Dedifferentiated amniotic fluid mesenchymal stem cell (primary cell): ENCODE results near the gene LGALS7.

Experiments
- DNase-seq: peaks from one replicate; pipeline ENCODE4 v3.0.0-alpha.2; 2016; ENCODE audit errors: extremely low spot score

Gene LGALS7

GRCh38 chr19:38740932-38741331 is 32.4 kb downstream of the LGALS7 start:
- no peak for DNase-seq

DNA sequence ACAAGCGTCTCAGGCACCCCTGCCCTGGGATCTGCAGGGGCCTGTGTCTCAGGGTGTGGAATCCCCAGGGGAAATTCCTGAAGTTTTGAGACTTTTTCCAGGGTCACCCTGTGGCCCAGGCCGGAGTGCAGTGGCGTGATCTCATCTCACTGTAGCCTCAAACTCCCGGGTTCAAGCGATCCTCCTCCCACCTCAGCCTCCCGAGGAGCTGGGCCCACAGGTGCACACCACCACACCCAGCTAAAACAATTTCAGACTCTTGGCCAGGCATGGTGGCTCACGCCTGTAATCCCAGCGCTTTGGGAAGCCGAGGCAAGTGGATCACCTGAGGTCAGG is 33.1 kb downstream of the LGALS7 start:
- DNase-seq, result no peak

GRCh38 chr19:38739440-38740256 is 33.7 kb downstream of the LGALS7 start:
- no peak for DNase-seq

DNA sequence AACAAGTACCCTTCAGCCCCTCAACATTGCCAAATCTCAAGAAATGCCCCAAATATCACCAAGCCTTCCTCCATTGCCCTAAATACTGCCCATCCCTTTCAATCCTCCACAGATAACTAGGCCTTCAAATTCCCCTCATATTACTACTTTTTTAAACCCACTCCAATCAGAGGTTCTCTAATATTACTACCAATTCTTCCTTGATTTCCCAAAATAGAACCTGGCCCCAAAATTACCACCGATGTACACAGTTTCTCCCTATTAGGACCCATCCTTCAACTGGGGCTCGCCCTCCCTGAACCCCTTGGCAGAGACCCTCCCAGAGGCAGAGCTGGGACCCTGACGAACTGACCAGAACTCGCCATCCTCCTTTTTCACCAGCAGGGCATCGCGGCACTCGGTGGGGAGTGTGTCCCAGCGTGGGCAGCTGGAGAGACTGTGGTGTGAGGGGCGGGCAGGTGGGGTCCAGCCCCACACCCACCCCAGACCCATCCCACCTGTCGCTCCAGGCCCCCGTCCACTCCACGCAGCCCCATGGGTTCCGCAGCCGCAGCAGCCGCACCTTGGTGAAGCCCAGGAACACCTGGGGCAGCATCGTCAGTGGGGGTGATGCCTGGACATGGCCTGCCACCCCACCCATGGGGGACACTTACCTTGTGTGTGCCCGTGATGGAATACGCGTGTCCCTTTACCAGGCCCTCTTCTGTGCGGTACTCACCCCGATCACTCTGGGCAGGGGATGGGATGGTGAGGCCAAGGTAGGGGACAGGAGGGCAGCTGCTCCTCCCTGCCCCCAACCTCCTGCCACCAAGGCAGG is 35.2 kb downstream of the LGALS7 start:
- no peak for DNase-seq

- no peak for DNase-seq
Observed at GRCh38 chr19:38737281-38737865, 35.9 kb downstream of the LGALS7 start.

GRCh38 chr19:38736413-38737280 is 36.7 kb downstream of the LGALS7 start:
- DNase-seq, result no peak

DNA sequence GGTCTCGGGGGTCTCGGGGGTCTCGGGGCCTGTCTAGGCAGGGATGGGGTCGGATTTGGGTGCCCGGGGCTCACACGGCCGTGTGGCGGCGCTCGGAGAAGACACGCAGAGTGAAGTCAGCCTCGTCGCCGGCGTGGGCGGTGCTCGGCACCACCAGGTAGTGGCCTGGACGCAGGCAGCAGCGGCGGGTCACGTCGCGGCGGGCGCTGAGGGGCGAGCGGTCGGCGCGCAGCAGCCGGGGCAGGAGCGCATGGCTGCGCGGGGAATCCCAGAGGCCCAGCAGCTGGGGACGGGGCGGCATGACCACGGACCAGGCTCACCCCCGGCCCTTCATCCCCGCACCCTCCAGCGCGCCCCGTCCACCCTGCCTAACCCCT is 37.3 kb downstream of the LGALS7 start:
- no peak for DNase-seq

GRCh38 chr19:38735257-38735686 is 38.0 kb downstream of the LGALS7 start:
- no peak for DNase-seq

- no peak for DNase-seq
Observed at GRCh38 chr19:38734426-38735256, 38.7 kb downstream of the LGALS7 start.

DNA sequence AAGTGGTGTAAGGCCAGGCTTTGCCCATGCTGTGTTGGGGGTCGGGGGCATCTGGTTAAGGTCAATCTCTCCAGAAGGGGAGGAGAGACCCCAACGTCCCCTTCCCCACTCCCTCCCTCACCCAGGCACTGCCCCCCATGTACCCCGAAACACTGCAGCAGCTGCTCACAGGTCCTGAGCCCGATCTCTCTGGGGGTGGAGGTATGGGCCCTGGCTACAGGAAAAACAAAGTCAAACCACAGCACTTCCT is 39.2 kb downstream of the LGALS7 start:
- DNase-seq, result no peak

DNA sequence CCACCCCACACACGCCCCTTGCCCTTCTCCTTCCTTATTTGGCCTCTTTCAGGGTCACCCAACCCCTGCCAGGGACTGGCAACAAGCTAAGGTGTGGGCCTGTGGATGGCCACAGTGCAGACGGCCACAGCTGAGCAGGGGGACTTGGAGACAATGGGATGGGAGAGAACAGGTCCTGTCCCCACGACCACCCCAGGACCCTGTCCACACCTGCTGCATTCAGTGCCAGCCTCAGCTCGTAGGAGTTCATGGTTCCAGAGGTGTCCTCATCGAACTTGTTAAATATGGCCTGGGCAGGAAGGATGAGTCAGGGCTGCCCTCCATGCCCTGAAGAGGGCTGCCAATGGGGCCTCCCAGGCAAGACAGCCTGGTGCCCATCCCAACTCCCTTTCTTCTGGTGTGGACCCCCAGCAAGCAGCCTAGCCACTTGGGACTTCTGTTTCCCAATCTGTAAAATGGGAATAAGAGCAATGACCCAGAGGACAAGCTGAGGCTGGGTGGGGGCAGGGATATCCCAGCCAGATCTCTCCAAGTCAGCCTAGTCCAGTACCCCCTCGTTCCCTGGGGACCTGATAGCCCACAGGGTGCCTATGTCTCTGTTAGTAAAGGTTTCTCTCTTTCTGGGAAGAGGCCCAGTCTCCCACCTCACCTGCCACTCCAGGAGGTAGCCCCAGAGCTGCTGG is 39.7 kb downstream of the LGALS7 start:
- no peak for DNase-seq

GRCh38 chr19:38733241-38733492 is 40.1 kb downstream of the LGALS7 start:
- DNase-seq, result no peak

DNA sequence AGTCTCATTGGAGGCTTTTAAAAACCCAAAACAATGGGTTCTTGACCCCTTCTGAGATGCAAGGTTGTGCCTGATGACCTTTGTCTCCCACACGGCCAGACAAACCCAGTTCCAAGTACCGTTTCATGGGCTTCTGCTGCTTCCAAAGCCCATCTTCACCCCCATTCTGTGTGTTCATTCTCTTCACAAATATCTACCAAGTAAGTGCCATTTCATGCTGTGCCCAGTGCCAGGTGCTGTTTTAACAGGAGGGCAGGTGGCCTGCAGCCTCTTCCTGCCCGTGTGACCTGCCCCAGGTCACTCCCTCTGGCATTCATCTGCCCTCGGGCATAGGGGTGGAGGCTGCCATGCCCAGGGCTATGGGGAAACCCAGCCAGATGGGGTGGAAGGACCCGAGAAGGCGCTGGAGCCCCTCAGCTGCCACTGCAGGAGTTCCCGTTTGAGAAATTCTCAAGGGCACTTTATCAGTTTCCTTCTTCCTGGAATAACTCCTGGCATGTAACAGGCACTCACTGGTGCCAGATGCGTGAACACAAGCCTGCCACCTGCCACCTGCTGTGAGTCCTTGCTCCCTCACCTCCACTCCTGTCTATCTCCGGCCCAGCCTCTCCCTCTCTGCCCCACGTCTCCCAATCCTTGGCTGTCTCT is 41.5 kb downstream of the LGALS7 start:
- DNase-seq, result no peak

DNA sequence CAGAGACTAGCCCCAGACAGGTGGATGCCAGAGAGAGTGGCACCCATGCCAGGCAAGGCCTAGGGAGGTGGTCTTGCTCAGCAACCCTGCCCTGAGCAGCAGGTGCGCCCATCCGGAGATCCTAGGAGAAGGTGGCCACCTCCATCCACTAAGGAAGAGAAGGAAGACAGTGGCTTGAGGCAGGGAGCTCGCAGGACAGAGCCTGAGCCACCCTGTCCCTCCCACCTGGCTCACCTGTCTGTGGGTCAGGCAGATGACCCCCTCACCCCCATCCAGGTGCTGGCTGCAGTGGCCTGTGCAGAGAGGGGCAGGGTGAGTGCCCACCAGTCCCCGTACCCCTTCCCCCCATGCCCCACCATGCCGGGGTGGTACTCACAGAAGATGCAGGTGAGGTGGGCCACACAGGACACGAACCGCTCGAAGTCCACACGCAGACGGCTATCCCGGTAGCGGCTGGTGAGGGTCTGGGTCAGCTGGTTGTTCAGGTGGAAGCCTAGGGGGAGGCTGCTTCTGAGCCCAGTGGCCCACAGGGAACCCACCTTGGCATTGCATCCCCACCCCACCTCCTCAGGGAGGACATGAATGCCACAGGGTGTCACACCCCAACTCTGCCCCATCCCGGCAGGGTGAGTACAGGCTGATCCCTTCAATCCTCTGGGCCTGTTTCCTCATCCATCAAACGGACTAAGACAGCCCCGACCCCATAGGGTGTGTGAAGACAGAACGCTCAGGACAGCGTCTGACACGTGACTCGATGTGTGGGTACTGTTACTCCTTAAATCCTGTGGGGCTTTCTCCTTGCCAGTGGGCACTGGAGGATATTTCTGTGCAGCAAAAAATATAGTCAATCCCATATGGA is 42.4 kb downstream of the LGALS7 start:
- DNase-seq, result no peak

- no peak for DNase-seq
Observed at GRCh38 chr19:38730470-38730730, 42.9 kb downstream of the LGALS7 start.

- peak; percentile 43 for DNase-seq
Observed at GRCh38 chr19:38729653-38730469, 43.5 kb downstream of the LGALS7 start.

DNA sequence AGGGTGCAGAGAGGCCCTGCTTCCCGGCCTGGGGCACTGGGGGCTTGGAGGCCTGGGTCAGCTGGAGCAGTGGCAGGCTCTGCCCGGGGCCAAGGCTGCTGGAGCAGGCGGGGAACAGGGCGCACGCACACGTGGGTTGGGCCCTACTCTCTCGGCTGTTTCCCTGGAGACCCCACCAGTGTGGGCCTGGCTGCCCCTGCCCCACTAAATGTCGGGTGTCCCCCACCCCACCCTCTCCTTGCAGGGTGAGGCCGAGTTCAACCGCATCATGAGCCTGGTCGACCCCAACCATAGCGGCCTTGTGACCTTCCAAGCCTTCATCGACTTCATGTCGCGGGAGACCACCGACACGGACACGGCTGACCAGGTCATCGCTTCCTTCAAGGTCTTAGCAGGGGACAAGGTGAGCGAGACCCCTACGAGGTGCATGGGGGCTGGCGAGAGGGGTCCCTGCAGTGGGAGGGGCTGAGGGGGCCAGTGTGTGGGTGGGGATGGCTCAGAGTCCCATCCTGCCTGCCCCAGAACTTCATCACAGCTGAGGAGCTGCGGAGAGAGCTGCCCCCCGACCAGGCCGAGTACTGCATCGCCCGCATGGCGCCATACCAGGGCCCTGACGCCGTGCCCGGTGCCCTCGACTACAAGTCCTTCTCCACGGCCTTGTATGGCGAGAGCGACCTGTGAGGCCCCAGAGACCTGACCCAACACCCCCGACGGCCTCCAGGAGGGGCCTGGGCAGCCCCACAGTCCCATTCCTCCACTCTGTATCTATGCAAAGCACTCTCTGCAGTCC is 44.4 kb downstream of the LGALS7 start:
- no peak for DNase-seq
